Stomach smooth muscle (tissue), 2 donors: ENCODE results near the gene TMEM120B.

Experiments used
- H3K27ac ChIP-seq: one replicate; pipeline ENCODE4 v1.7.0; 2013; ENCODE audit warnings: mild to moderate bottlenecking, low read length, inconsistent platforms
- H3K27me3 ChIP-seq, 2 donors: one replicate each; pipeline ENCODE4 v1.7.0; 2013; ENCODE audit warnings: low read length in 2 of 2; ENCODE audit not compliant: insufficient read depth in 2 of 2, control insufficient read depth in 1 of 2
- H3K36me3 ChIP-seq, 2 donors: one replicate each; pipeline ENCODE4 v1.7.0; 2013; ENCODE audit warnings: low read length in 2 of 2; ENCODE audit not compliant: control insufficient read depth in 2 of 2, insufficient read depth in 2 of 2
- H3K4me1 ChIP-seq: one replicate; pipeline ENCODE4 v1.7.0; 2013; ENCODE audit warnings: low read length; ENCODE audit not compliant: control insufficient read depth, insufficient read depth
- H3K4me3 ChIP-seq, 2 donors: one replicate each; pipeline ENCODE4 v1.7.0; 2013; ENCODE audit warnings: low read length in 2 of 2
- H3K9ac ChIP-seq, 2 donors: one replicate each; pipeline ENCODE4 v1.7.0; 2013; ENCODE audit warnings: low read length in 2 of 2, mild to moderate bottlenecking in 1 of 2
- H3K9me3 ChIP-seq, 2 donors: one replicate each; pipeline ENCODE4 v1.7.0; 2013; ENCODE audit warnings: low read length in 2 of 2; ENCODE audit not compliant: control insufficient read depth in 2 of 2
- donor health status: healthy.
- donor health status: Pancreatic carcinoma.

TMEM120B gene

DNA sequence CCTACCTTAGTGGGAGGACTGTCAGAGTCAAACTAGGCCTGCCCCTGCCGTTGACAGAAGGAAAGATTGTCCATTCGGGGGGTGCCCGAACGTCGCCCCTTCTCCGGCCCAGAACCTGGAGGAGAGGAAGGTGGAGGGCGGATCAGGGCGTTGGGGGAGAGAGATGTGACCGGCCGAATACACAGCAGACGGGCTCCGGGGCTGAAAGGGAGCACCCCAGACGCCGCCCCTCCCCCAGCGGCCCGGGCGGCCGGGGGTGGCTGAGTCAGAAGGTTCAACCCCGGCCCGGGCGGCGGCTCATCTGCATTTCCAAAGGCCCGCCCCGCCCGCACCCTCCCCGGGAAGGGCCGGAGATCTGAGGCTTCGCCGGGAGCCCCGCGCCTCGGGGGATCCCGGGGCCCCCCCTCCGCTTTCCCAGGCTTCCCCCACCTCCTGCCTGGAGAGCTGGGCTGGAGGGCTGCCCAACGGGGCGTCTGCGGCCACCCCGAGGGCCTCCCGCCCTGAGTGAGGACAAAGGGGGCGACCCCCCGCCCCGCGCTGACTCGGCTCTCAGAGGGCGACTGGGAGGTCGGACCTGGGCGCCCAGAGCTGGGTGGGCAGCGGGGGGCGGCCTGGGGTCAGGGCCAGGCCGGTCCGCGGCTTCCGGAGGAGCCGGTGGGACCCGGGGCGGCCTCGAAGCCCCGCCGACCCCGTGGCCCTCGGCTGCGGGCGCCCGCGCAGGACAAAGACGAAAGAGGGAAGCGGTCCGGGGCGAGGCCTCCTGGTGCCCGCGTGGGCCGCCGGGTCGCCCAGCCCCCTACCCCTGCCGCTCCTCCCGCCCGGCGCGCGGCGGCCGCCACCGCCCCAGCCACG, 87.5 kb downstream of the TMEM120B start:
- peaks cover 61% of the 10 kb centered on the region for H3K4me1 ChIP-seq
- H3K27ac ChIP-seq: peak overlapping the region; percentile 100
- peak overlapping the region; percentile 62 to 87 for H3K4me3 ChIP-seq
- H3K9ac ChIP-seq: peak overlapping the region; percentile 74 to 78
- H3K36me3 ChIP-seq: peaks cover 0 to 2% of the 10 kb centered on the region in 2 donors
- no peaks in the 10 kb centered on the region for H3K9me3 ChIP-seq
- H3K27me3 ChIP-seq: no peaks in the 10 kb centered on the region

DNA sequence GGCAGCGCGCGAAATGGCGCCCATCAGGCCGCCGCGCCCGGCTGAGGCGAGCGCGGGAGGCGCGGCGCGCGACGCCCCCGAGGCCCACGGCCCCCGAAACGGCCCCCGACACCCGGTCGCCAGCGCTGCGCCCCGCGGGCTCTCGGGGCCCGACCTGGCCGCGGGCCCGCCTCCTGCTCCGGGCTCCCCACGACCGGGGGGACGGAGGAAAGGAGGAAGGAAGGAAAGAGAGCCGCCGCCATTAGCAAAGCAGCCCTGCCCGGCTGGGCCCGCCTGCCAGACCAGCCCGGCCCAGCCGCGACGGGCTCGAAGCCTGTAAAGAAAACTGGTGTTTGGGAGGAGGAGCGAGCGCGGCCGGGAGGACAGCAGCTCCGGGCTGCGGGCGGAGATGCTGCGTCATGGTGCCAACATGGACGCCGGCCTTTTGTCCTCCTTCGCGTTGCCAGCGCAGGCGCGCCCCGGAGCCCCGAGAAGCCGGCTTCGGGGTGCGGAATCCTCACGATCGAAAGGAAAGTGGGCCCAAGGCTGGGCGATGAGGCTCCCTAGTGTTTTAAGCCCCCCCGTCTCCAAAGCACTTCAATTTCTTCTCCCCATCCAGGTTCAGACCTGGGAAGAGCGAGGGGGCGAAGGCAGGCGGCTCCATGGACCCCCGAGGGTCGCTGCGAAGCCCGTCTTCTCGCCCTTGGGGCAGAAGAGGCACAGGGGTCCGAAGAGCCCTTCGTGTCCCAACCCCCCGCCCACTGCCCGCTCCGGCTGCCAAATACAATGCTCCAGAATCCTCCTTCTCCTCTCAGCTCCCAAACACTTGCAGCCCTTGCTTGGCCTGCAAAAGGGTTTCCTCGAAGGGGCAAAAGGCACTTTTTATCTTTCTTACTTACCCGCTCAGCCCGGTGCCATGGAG, 88.4 kb downstream of the TMEM120B start:
- H3K27me3 ChIP-seq: no peaks in the 10 kb centered on the region
- H3K4me1 ChIP-seq: peaks cover 56% of the 10 kb centered on the region
- H3K4me3 ChIP-seq: peak overlapping the region; percentile 82 to 87
- H3K9ac ChIP-seq: peak overlapping the region; percentile 98 to 99
- H3K27ac ChIP-seq: peak overlapping the region; percentile 100
- no peaks in the 10 kb centered on the region for H3K9me3 ChIP-seq
- H3K36me3 ChIP-seq: peaks cover 0 to 4% of the 10 kb centered on the region in 2 donors

DNA sequence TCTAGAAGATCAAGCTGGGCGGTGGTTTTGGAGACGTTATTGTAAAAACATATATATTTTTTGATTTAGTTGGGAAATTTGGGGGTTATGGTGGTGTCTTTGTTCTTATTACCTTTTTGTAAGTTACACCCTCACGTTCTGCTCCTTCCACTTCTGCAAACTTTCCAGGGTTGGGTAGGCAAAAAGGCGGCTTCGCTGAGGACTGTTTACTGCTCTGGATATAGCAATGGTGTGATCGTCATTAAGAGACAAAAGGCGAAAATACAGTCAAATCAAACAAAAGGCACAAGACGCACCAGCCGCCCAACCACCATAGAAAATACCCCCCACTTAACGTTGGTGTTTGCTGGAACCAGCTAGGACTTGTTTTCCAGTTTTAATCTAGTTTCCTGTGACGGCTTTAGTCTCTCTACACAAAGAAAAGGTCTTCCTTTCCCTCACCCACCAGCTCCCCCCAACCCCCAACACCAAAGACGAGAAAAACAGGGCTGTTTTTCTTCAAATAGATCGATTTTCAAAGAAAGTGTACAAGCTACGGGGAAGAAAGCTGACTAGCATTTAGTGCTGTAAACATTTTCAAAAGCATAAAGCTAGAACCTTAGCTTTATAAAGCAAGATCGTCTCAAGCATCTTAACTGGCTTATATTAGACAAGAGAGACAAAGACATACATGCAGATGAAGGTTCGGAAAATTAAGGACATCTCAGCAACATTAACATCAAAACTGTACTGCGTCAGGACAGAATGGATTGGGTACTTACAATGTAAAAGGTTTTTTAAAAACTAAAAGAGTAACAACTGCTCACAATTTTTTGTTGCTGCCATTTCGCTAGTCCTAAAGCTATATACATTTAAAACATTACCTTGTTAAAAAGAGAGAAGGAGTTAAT, 89.3 kb downstream of the TMEM120B start:
- Histone ChIP-seq H3K4me3 (peak overlapping the region; percentile 82 to 87), H3K27ac (peak overlapping the region; percentile 100), H3K27me3 (no peaks in the 10 kb centered on the region), H3K4me1 (peaks cover 56% of the 10 kb centered on the region), H3K9ac (peak overlapping the region; percentile 98 to 99), H3K36me3 (peaks cover 0 to 4% of the 10 kb centered on the region in 2 donors), H3K9me3 (no peaks in the 10 kb centered on the region)

DNA sequence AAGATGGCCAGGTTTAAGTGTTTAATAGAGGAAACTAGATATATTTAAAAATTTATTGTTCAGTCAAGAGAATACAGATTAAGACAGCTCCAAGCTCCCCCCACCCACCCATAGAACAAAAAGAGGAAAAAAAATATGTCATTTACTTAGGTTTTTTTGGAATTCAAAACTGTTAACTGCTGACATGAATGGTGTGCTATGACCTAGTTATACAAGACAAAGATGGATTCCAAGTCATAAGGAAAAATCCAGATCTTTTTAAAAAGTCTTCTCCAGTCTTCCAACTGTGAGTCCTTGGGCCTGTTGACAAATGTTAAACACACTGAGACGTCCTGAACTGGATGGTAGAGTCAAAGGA, 89.9 kb downstream of the TMEM120B start:
- Histone ChIP-seq H3K9ac (peak overlapping the region; percentile 98 to 99), H3K27me3 (no peaks in the 10 kb centered on the region), H3K4me1 (peaks cover 55% of the 10 kb centered on the region), H3K9me3 (no peaks in the 10 kb centered on the region), H3K36me3 (peaks cover 0 to 4% of the 10 kb centered on the region in 2 donors), H3K4me3 (peak overlapping the region; percentile 82 to 87), H3K27ac (peak overlapping the region; percentile 100)

DNA sequence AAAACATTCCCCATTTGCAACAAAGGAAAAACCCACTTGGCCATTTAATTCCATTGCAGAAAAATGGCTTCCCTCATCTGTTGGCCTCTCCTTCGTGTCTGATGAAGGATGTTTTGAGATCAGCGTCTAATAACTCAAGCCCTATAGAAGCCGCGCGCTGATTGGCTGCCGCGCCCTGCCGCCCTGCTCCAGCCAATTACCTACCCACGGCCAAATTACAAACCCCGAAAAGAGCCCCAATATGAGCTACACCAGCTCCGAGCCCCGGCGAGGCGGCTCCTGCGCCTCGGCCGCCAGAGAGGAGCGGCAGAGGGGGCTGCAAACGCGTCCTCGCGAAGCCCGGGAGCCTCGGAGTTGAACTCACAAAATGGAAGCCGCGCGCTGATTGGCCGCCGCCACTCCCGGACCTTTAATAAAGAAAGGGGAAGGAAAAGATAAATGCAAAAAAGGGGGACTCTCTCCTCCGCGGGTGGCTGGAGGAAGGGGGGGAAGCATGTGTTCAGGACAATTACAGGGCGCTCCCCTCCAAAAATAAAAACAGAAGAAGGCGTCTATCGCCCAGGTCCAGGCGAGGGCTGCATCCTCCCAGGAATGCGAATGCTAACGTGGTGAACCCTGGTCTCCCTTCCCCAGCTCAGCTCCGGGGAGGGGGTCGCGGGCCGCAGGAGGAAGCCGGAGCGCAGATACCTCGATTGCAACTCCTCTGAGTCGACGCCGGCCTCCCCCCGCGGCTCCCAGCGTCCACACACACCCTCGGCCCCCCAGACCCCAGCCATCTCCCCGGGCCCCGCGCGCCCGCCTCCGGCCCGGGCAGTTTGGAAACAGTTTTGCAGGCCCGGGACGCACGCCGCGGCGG, 90.5 kb downstream of the TMEM120B start:
- H3K9me3 ChIP-seq: no peaks in the 10 kb centered on the region
- H3K27me3 ChIP-seq: no peaks in the 10 kb centered on the region
- peaks cover 52% of the 10 kb centered on the region for H3K4me1 ChIP-seq
- peak overlapping the region; percentile 100 for H3K27ac ChIP-seq
- H3K4me3 ChIP-seq: peak overlapping the region; percentile 82 to 87
- H3K36me3 ChIP-seq: peaks cover 0 to 6% of the 10 kb centered on the region in 2 donors
- H3K9ac ChIP-seq: peak overlapping the region; percentile 98 to 99

DNA sequence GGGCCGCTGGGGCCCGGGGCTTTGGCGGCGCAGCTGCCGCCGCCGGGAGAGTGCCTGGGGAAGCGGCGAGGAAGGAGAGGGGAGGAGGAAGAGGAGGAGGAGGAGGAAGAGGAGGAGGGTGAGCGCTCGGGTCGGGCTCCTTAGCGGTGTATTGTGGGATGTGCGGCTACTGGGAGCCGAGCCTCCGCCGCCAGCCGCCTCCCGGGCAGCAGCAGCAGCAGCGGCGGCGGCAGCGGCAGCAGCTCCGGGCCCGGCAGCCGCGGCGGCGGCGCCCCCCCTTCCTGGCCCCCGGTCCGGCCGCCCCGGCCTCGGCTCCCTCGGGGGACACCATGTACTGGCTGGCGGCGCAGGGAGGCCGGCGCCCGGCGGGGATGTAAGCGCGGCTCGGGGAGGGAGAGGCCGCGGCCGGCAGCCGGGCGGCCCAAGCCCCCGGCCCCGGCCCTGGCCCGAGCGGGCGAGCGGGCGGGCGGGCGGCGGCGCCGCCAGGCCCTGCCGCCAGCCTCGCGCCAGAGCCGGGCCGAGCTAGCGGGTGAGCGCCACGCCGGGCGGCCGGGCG, 91.4 kb downstream of the TMEM120B start, which contains the start of gene SETD1B:
Gene SETD1B (plus strand): TSS at position 149 of the 556 bp plus-strand sequence. CDS start 729 bp downstream, outside the sequence.
- Histone ChIP-seq H3K27me3 (no peaks in the 10 kb centered on the region), H3K4me1 (peaks cover 46% of the 10 kb centered on the region), H3K9me3 (no peaks in the 10 kb centered on the region), H3K9ac (peak within 1 kb of the TSS; percentile 98 to 99), H3K27ac (peak within 1 kb of the TSS; percentile 100), H3K4me3 (peak within 1 kb of the TSS; percentile 82 to 87), H3K36me3 (peaks cover 0 to 9% of the 10 kb centered on the region in 2 donors)

DNA sequence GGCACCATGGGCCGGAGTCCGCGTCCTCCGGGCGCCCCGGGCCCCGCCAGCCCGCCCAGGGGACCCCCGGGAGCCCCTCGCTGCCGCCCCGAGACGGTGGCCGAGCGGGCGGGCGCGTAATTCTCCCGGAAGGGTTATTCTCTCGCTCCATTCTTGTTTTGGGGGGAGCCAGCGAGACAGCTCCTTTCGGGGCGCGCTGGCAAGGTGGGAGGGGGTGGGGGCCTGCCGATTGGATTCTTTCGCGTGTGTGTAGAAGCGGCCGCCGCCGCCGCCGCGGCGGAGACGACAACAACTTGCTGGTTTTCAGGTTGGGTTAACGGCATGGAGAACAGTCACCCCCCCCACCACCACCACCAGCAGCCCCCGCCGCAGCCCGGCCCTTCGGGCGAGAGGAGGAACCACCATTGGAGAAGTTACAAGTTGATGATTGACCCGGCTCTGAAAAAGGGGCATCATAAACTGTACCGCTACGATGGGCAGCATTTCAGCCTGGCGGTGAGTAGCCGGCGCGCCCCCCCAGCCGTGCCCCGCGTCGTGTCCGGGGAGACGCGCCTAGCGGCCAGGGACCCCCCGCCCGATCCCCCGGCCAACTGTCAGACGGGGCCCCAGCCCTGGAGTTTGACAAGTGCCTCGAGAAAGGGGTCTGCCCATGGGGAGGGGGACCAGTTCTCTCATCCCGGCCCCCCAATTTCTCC, 92.0 kb downstream of the TMEM120B start:
- H3K4me3 ChIP-seq: peak overlapping the region; percentile 72 to 79
- peaks cover 3 to 15% of the 10 kb centered on the region in 2 donors for H3K36me3 ChIP-seq
- H3K27me3 ChIP-seq: no peaks in the 10 kb centered on the region
- H3K4me1 ChIP-seq: peaks cover 41% of the 10 kb centered on the region
- no peaks in the 10 kb centered on the region for H3K9me3 ChIP-seq
- peak overlapping the region; percentile 72 to 81 for H3K9ac ChIP-seq
- H3K27ac ChIP-seq: peak overlapping the region; percentile 89

DNA sequence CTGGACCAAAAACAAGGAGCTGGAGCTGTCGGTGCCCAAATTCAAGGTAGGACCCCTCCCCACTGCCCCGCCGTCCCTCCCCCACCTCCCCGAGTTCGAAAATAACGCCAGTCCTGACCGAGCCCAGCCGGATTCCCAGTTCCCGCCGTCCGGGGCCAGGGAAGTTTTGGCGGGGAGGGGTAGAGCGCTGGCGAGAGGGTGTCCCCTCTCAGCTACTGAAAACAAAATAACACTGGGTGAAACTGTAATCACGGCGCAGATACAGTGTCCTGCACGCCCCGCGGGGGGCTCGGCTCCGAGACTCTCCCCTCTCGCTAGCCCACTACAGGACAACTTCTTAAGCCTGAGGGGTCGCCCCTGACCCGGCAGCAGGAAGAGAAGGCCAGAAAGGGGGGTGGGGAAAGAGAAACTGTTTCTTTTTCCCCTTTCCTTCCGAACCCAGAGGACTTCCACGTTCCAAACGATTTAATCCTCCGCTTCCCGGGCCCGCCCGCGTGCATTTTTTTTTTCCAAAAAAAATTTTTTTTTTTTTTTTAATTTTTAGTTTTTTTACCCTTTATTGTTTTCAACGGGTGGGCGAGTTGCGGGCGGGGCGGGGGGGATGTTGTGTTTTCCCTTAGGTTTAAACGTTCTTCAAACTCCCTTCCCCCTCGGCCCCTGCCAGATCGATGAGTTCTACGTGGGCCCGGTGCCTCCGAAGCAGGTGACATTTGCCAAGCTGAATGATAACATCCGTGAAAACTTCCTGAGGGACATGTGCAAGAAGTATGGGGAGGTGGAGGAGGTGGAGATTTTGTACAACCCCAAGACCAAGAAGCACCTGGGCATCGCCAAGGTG, 92.8 kb downstream of the TMEM120B start:
- peak overlapping the region; percentile 72 to 81 for H3K9ac ChIP-seq
- no peaks in the 10 kb centered on the region for H3K9me3 ChIP-seq
- peak overlapping the region; percentile 72 to 79 for H3K4me3 ChIP-seq
- H3K27ac ChIP-seq: peak overlapping the region; percentile 89
- peaks cover 35% of the 10 kb centered on the region for H3K4me1 ChIP-seq
- H3K36me3 ChIP-seq: peaks cover 3 to 22% of the 10 kb centered on the region in 2 donors
- H3K27me3 ChIP-seq: no peaks in the 10 kb centered on the region
